Subcutaneous abdominal adipose tissue (tissue), 5 donors: ENCODE data around the gene PTPRD.

Experiments
- H3K27ac ChIP-seq: one replicate; pipeline ENCODE4 v1.7.0; 2013; ENCODE audit warnings: low read depth, mild to moderate bottlenecking, inconsistent platforms, low read length, moderate library complexity
- H3K27me3 ChIP-seq, 5 donors: one replicate each; pipeline ENCODE4 v1.7.0; 2013; ENCODE audit warnings: low read length in 5 of 5, inconsistent platforms in 1 of 5; ENCODE audit not compliant: control insufficient read depth in 5 of 5, insufficient read depth in 4 of 5
- H3K36me3 ChIP-seq, 5 donors: one replicate each; pipeline ENCODE4 v1.7.0; 2013; ENCODE audit warnings: low read length in 5 of 5; ENCODE audit not compliant: control insufficient read depth in 5 of 5, insufficient read depth in 5 of 5
- H3K4me1 ChIP-seq, 5 donors: one replicate each; pipeline ENCODE4 v1.7.0; 2013; ENCODE audit warnings: low read length in 5 of 5, mild to moderate bottlenecking in 3 of 5, moderate library complexity in 1 of 5; ENCODE audit not compliant: control insufficient read depth in 5 of 5, insufficient read depth in 5 of 5
- H3K4me3 ChIP-seq, 5 donors: one replicate each; pipeline ENCODE4 v1.7.0; 2013; ENCODE audit warnings: low read length in 5 of 5, low read depth in 1 of 5
- H3K9ac ChIP-seq, 5 donors: one replicate each; pipeline ENCODE4 v1.7.0; 2013; ENCODE audit warnings: low read length in 5 of 5, mild to moderate bottlenecking in 4 of 5, moderate library complexity in 3 of 5
- H3K9me3 ChIP-seq, 5 donors: one replicate each; pipeline ENCODE4 v1.7.0; 2013; ENCODE audit warnings: low read length in 5 of 5; ENCODE audit not compliant: control insufficient read depth in 5 of 5
- donor health status: healthy.
- donor health status: healthy.
- donor health status: healthy.
- donor health status: healthy.
- donor health status: healthy.

The PTPRD gene

GRCh38 chr9:8420416-8420815, 2192.4 kb downstream of the PTPRD start:
- no peak overlapping the region for H3K4me3 ChIP-seq
- H3K27me3 ChIP-seq: no peaks in the 10 kb centered on the region
- no peak overlapping the region for H3K9ac ChIP-seq
- H3K4me1 ChIP-seq: no peaks in the 10 kb centered on the region
- H3K36me3 ChIP-seq: no peaks in the 10 kb centered on the region
- H3K27ac ChIP-seq: no peak overlapping the region
- no peaks in the 10 kb centered on the region for H3K9me3 ChIP-seq

- Histone ChIP-seq H3K4me3 (no peak overlapping the region), H3K9me3 (no peaks in the 10 kb centered on the region), H3K36me3 (no peaks in the 10 kb centered on the region), H3K27me3 (no peaks in the 10 kb centered on the region), H3K9ac (no peak overlapping the region), H3K4me1 (no peaks in the 10 kb centered on the region), H3K27ac (no peak overlapping the region)
Observed at GRCh38 chr9:8419596-8420275, 2193.1 kb downstream of the PTPRD start.

DNA sequence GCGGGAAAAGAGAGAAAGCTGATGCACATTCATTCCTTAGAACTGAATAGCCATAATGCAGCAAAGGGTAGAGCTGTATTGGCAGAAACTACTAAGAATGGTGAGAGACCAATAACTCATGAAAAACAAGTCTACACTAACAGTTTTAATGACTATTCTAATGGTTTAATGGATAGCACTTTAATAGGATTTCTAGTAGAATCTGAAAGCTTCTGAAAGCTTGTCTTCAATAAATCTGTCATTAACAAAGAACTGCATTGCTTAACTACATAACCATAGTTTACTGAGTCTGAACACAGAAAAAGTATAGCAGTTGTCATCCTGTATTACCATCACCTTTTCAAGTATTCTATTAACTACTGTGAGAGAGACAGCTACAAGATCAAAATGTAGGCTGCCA, 2195.5 kb downstream of the PTPRD start:
- no peaks in the 10 kb centered on the region for H3K27me3 ChIP-seq
- no peaks in the 10 kb centered on the region for H3K9me3 ChIP-seq
- H3K27ac ChIP-seq: no peak overlapping the region
- H3K4me3 ChIP-seq: no peak overlapping the region
- no peak overlapping the region for H3K9ac ChIP-seq
- no peaks in the 10 kb centered on the region for H3K4me1 ChIP-seq
- no peaks in the 10 kb centered on the region for H3K36me3 ChIP-seq

DNA sequence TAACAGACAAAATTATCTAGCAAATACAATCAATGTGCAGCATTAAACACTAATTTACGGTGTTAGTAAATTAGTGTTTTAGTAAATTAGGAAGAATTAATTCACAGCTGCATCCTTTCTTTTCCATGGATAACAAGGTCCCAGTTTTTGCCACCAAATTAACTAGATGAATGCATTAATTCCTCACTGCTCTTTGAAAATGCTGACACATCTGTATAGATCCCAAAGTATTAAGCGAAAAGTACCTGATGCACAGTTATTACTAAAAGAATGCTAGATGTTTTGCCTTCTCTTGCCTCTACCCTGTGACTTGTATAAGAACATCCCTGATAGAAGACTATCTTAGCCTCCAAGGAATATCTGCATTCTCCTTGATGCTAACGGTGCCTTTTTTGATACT, 2200.5 kb downstream of the PTPRD start:
- Histone ChIP-seq H3K9me3 (no peaks in the 10 kb centered on the region), H3K36me3 (no peaks in the 10 kb centered on the region), H3K4me1 (no peaks in the 10 kb centered on the region), H3K4me3 (no peak overlapping the region), H3K27ac (no peak overlapping the region), H3K9ac (no peak overlapping the region), H3K27me3 (no peaks in the 10 kb centered on the region)

DNA sequence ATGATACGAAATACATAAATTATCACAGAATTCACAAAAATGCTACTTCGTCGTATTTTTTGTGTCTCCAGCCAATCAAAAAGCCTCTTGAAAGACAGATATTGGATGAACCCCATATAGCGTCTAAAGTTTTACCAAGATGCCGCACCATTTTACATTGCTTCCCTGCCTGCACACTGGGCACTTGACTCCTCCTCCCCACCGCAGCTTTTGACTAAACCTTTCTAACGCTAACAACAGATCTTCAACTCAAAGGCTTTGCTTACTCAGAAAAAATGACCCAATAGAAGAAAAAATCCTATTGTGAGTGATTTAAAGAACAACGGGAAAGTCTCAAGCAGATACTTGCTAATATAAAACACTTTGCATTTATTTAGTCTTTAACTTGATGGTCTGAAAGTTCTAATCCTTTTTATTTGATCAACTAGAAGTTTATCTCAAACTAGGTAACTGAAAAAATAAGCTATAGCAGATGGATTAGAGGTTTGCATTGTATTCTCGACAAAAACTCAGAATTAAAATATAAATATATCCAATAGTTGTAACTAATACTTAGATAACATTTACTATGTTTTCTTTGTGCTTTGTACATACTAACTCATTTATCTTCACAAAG, 2204.1 kb downstream of the PTPRD start:
- Histone ChIP-seq H3K36me3 (no peaks in the 10 kb centered on the region), H3K9ac (no peak overlapping the region), H3K27ac (no peak overlapping the region), H3K4me3 (no peak overlapping the region), H3K4me1 (no peaks in the 10 kb centered on the region), H3K9me3 (no peaks in the 10 kb centered on the region), H3K27me3 (no peaks in the 10 kb centered on the region)

GRCh38 chr9:8401961-8402705, 2210.7 kb downstream of the PTPRD start:
- no peak overlapping the region for H3K4me3 ChIP-seq
- H3K36me3 ChIP-seq: no peaks in the 10 kb centered on the region
- no peaks in the 10 kb centered on the region for H3K27me3 ChIP-seq
- no peaks in the 10 kb centered on the region for H3K4me1 ChIP-seq
- no peak overlapping the region for H3K9ac ChIP-seq
- no peaks in the 10 kb centered on the region for H3K9me3 ChIP-seq
- H3K27ac ChIP-seq: no peak overlapping the region

- Histone ChIP-seq H3K27ac (no peak overlapping the region), H3K9ac (no peak overlapping the region), H3K4me3 (no peak overlapping the region), H3K27me3 (no peaks in the 10 kb centered on the region), H3K4me1 (no peaks in the 10 kb centered on the region), H3K9me3 (no peaks in the 10 kb centered on the region), H3K36me3 (no peaks in the 10 kb centered on the region)
Observed at GRCh38 chr9:8400378-8400777, 2212.4 kb downstream of the PTPRD start.

GRCh38 chr9:8395022-8395421, 2217.8 kb downstream of the PTPRD start:
- H3K27me3 ChIP-seq: no peaks in the 10 kb centered on the region
- no peaks in the 10 kb centered on the region for H3K9me3 ChIP-seq
- no peak overlapping the region for H3K9ac ChIP-seq
- no peaks in the 10 kb centered on the region for H3K4me1 ChIP-seq
- H3K4me3 ChIP-seq: no peak overlapping the region
- no peak overlapping the region for H3K27ac ChIP-seq
- no peaks in the 10 kb centered on the region for H3K36me3 ChIP-seq

- H3K27ac ChIP-seq: no peak overlapping the region
- H3K4me3 ChIP-seq: no peak overlapping the region
- H3K4me1 ChIP-seq: no peaks in the 10 kb centered on the region
Observed at GRCh38 chr9:8394341-8394740, 2218.5 kb downstream of the PTPRD start.

GRCh38 chr9:8392866-8393265, 2219.9 kb downstream of the PTPRD start:
- Histone ChIP-seq H3K36me3 (no peaks in the 10 kb centered on the region), H3K27me3 (no peaks in the 10 kb centered on the region), H3K27ac (no peak overlapping the region), H3K9ac (no peak overlapping the region), H3K9me3 (no peaks in the 10 kb centered on the region), H3K4me3 (no peak overlapping the region), H3K4me1 (no peaks in the 10 kb centered on the region)

More at GRCh38 chr9:8394341-8394740, 2218.5 kb downstream of the PTPRD start:
- Histone ChIP-seq H3K9ac (no peak overlapping the region), H3K27me3 (no peaks in the 10 kb centered on the region), H3K9me3 (no peaks in the 10 kb centered on the region), H3K36me3 (no peaks in the 10 kb centered on the region)
